Measurements from ENCODE around the gene AGAP5. TPM values are rescaled to one million over a fixed set of nuclear protein-coding genes. Genes with fewer than 3 reads are reported as not detected.
"Not testable (repeated sequence)": the region's sequence is repeated elsewhere in the genome, so short reads cannot be mapped to it uniquely, and the experiment has no call there.

Gene AGAP5
- total RNA-seq (2013; cell fraction: nucleolus; rRNA removed) = 49.7 and 55.0 TPM in 2 replicates
- total RNA-seq (2014; rRNA removed) = 6.3 and 6.7 TPM in 2 replicates
- total RNA-seq (2014; rRNA removed; fragmentation: Illumina TruSeq; extraction: Trizol) = 5.9 and 6.5 TPM in 2 replicates
- 5.9 and 6.7 TPM in 2 replicates for total RNA-seq (2021)
- polyA plus RNA-seq (2011; ENCODE audit: low read depth) = 1.2 TPM
- 6.8 and 8.5 TPM in 2 replicates for polyA plus RNA-seq (2011; rRNA removed)
- polyA plus RNA-seq (2011; cell fraction: cytosol; rRNA removed) = 4.9 and 6.9 TPM in 2 replicates
- polyA plus RNA-seq (2011; cell fraction: nucleus; rRNA removed) = 32.5 and 33.6 TPM in 2 replicates
- polyA plus RNA-seq (2012) = 4.4 and 6.0 TPM in 2 replicates
- polyA plus RNA-seq (2014; fragmentation: Illumina TruSeq; extraction: Trizol) = 8.1 and 8.5 TPM in 2 replicates
- polyA plus RNA-seq (2014; fragmentation: Nextera tagmentation; extraction: Ambion mirVana) = under 1 TPM in 1 of 2 experiments, not detected in 1; 0.68 TPM
- 7.3 and 9.1 TPM in 2 replicates for polyA plus RNA-seq (2014; rRNA removed)
- polyA plus RNA-seq (2016; fragmentation: Nextera tagmentation; extraction: Ambion mirVana) = 1 to 10 TPM; 2.3 TPM
- 8.0 and 8.2 TPM in 2 replicates for polyA minus RNA-seq (2011; rRNA and poly(A)+ RNA removed)
- 1.7 and 3.3 TPM in 2 replicates for polyA minus RNA-seq (2011; cell fraction: cytosol; rRNA and poly(A)+ RNA removed)
- polyA minus RNA-seq (2011; cell fraction: nucleus; rRNA and poly(A)+ RNA removed) = 6.5 and 9.9 TPM in 2 replicates
- percentile 67 among the genes with signal in this experiment for Bru-seq, nascent RNA
- percentile 94 among the genes with signal in this experiment for BruChase-seq, experiment 1, labeled RNA remaining after a 6-hour chase
- percentile 93 among the genes with signal in this experiment for BruChase-seq, experiment 2, labeled RNA remaining after a 2-hour chase
- long read RNA-seq, experiment 1 = 0 reads
- long read RNA-seq, experiment 2, partial matches to known transcripts = 1 of 2 reads
- long read RNA-seq, experiment 2, other reads (novel, unspliced or antisense) = 1 of 2 reads

DNA sequence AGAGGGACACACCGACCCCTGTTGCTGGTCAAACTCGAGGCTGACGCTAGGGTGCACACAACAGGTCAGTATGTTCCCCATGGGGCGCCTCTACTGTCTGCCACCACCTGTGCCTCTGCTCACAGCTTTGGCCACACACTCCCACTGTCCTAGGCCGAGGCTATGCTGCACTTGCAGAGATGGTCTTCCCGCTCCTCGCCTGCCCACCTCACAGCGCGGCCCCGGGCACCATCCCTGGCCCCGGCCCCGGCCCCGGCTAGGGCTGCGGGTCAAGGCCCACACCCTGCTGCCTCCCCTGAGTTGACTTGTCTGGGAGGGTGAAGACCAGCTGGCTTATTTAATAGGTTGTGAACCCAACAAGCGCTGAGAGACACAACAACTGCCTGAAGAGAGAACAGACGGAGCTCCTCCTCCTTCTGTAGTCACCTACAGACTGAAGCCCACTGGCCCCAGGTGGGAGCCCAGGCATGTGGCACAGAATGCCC, at the start of gene AGAP5:
TSS of gene AGAP5 (minus strand) at position 435 of the 485 bp plus-strand sequence. CDS start at position 81, 354 bp downstream.
- H3K27me3 ChIP-seq (replicated peaks in 1 of 2; ENCODE audit: control insufficient read depth in 2 of 2, insufficient read depth in 2 of 2, low read length in 1 of 2); H4K20me1 ChIP-seq (ENCODE audit: control insufficient read depth, insufficient read depth); FAIRE-seq; H3K36me3 ChIP-seq (ENCODE audit: control insufficient read depth in 2 of 2, insufficient read depth in 2 of 2, low read length in 1 of 2); H3K9ac ChIP-seq (ENCODE audit: control insufficient read depth, insufficient read depth, low read length); H3K4me3 ChIP-seq; intact Hi-C loops (cut with micrococcal nuclease; ENCODE audit: unreplicated experiment); in situ Hi-C loops (cut with MboI); H3K4me1 ChIP-seq (ENCODE audit: control insufficient read depth, insufficient read depth, low read length); RAD21 ChIA-PET (ENCODE audit: unreplicated experiment); SMC1A ChIA-PET (ENCODE audit: uncharacterized antibody, unreplicated experiment); ATAC-seq; BruUV-seq (replicated peaks); POLR2A ChIA-PET; H2AFZ ChIP-seq (ENCODE audit: control insufficient read depth, low read depth, low read length); H3K4me2 ChIP-seq (ENCODE audit: control insufficient read depth, insufficient read depth); H3K9me3 ChIP-seq (replicated peaks; ENCODE audit: control insufficient read depth, insufficient read depth, low read length); DNase-seq (ENCODE audit: low read depth, low spot score); CTCF ChIA-PET; H3K79me2 ChIP-seq (ENCODE audit: control insufficient read depth, insufficient read depth, low read length); H3K27ac ChIP-seq (ENCODE audit: control insufficient read depth, insufficient read depth): not testable (repeated sequence)
- WGBS (ENCODE audit: insufficient coverage, insufficient replicate concordance, low lambda C conversion rate, missing lambda C conversion rate) = over 99% methylated on average over 14 of the region's 16 CpGs

DNA sequence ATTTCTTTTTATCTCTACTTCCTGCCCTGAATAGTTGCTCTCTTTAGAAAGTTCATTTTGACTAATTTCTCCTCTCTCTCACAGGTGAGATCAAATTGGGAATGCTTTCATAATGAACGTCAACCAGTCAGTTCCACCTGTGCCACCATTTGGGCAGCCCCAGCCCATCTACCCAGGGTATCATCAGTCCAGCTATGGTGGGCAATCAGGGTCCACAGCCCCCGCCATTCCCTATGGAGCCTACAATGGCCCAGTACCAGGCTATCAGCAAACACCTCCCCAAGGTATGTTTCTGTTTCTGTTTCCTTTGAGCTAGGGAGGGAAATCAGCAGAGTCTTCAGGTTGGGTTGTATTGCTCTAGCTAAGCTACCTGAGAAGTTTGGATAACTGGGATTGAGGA, 48.8 kb upstream of the AGAP5 start:
- DNase-seq (ENCODE audit: low read depth, low spot score) (no peak), FAIRE-seq (no peak), ATAC-seq (peak; percentile 7; the same call in 1 of the 3 replicates)
- 56% methylated on average over 2 of the region's 2 CpGs for whole genome bisulfite sequencing (ENCODE audit: insufficient coverage, insufficient replicate concordance, low lambda C conversion rate, missing lambda C conversion rate)
- BruUV-seq (replicated peaks) = TSS peak; percentile 23
- Histone ChIP-seq H4K20me1 (ENCODE audit: control insufficient read depth, insufficient read depth) (peaks cover 5% of the 10 kb centered on the region; the same call in 1 of the 2 replicates), H3K27ac (ENCODE audit: control insufficient read depth, insufficient read depth) (0 out of 2 replicates have a peak overlapping the region, but pooled peaks have one; percentile 8), H3K4me2 (ENCODE audit: control insufficient read depth, insufficient read depth) (peak overlapping the region; percentile 80), H3K9ac (ENCODE audit: control insufficient read depth, insufficient read depth, low read length) (peak overlapping the region; percentile 18; the same call in 1 of the 2 replicates), H3K9me3 (replicated peaks; ENCODE audit: control insufficient read depth, insufficient read depth, low read length) (no peaks in the 10 kb centered on the region), H3K27me3 (replicated peaks in 1 of 2; ENCODE audit: control insufficient read depth in 2 of 2, insufficient read depth in 2 of 2, low read length in 1 of 2) (no peaks in the 10 kb centered on the region), H3K36me3 (ENCODE audit: control insufficient read depth in 2 of 2, insufficient read depth in 2 of 2, low read length in 1 of 2) (peaks cover 7 to 20% of the 10 kb centered on the region in 2 experiments), H3K79me2 (ENCODE audit: control insufficient read depth, insufficient read depth, low read length) (peaks cover 68% of the 10 kb centered on the region), H2AFZ (ENCODE audit: control insufficient read depth, low read depth, low read length) (no peak overlapping the region), H3K4me3 (peak overlapping the region; percentile 27; the same call in 1 of the 2 replicates), H3K4me1 (ENCODE audit: control insufficient read depth, insufficient read depth, low read length) (peaks cover 11% of the 10 kb centered on the region)
- in situ Hi-C loops (cut with MboI) (no loop called here), intact Hi-C loops (cut with micrococcal nuclease; ENCODE audit: unreplicated experiment) (no loop called here)
- ChIA-PET RAD21 (ENCODE audit: unreplicated experiment) (interaction anchor here (1.0 to 5.3 kb wide), 3 partner anchors 12 to 35 kb away, joined by 4 to 52 read pairs (median 11); partner anchors contain the start of gene CHCHD1), SMC1A (ENCODE audit: uncharacterized antibody, unreplicated experiment) (interaction anchor here (0.7 to 4.1 kb wide), 6 partner anchors 12 to 96 kb away, joined by 3 to 24 read pairs (median 4); partner anchors contain the start of gene CHCHD1), POLR2A (interaction anchor here (0.5 to 1.4 kb wide), 8 partner anchors 12 to 115 kb away, joined by 3 to 9 read pairs (median 4); a partner anchor contains a TSS), CTCF (interaction anchor here (0.7 to 1.0 kb wide), 3 partner anchors 9 to 97 kb away, joined by 3 read pairs; no protein-coding TSS in a partner anchor)
- TF ChIP-seq, protein P1, sequence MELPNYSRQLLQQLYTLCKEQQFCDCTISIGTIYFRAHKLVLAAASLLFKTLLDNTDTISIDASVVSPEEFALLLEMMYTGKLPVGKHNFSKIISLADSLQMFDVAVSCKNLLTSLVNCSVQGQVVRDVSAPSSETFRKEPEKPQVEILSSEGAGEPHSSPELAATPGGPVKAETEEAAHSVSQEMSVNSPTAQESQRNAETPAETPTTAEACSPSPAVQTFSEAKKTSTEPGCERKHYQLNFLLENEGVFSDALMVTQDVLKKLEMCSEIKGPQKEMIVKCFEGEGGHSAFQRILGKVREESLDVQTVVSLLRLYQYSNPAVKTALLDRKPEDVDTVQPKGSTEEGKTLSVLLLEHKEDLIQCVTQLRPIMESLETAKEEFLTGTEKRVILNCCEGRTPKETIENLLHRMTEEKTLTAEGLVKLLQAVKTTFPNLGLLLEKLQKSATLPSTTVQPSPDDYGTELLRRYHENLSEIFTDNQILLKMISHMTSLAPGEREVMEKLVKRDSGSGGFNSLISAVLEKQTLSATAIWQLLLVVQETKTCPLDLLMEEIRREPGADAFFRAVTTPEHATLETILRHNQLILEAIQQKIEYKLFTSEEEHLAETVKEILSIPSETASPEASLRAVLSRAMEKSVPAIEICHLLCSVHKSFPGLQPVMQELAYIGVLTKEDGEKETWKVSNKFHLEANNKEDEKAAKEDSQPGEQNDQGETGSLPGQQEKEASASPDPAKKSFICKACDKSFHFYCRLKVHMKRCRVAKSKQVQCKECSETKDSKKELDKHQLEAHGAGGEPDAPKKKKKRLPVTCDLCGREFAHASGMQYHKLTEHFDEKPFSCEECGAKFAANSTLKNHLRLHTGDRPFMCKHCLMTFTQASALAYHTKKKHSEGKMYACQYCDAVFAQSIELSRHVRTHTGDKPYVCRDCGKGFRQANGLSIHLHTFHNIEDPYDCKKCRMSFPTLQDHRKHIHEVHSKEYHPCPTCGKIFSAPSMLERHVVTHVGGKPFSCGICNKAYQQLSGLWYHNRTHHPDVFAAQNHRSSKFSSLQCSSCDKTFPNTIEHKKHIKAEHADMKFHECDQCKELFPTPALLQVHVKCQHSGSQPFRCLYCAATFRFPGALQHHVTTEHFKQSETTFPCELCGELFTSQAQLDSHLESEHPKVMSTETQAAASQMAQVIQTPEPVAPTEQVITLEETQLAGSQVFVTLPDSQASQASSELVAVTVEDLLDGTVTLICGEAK (IDR thresholded peaks at IDR 0.05; ENCODE audit: borderline replicate concordance) = no peak
- no peak for TF ChIP-seq TARDBP (IDR thresholded peaks at IDR 0.05; ENCODE audit: borderline replicate concordance)
- no peak for TF ChIP-seq SMC3 (IDR thresholded peaks at IDR 0.05; ENCODE audit: borderline replicate concordance, low read length)
